ENCODE results near the gene MBD5.
"Not testable (repeated sequence)": the region's sequence is repeated elsewhere in the genome, so short reads cannot be mapped to it uniquely, and the experiment has no call there.

Gene MBD5

GRCh38 chr2:148021059-148021861 lies at the start of gene MBD5:
MBD5 (plus strand) TSS chr2:148021091.
- H3K9me3 ChIP-seq (ENCODE audit: control insufficient read depth in 1 of 2, low read length in 2 of 2) = no peaks in the 10 kb centered on the region
- no peaks in the 10 kb centered on the region for H3K27me3 ChIP-seq (ENCODE audit: control insufficient read depth in 1 of 2, insufficient read depth in 2 of 2, low read length in 2 of 2)
- no peaks in the 10 kb centered on the region for H3K36me3 ChIP-seq (ENCODE audit: control insufficient read depth in 1 of 2, insufficient read depth in 2 of 2, low read length in 2 of 2)
- peak within 1 kb of the TSS; percentile 93 to 96 for H3K4me3 ChIP-seq (ENCODE audit: low read depth in 1 of 2, low read length in 2 of 2)
- peak within 1 kb of the TSS; percentile 92 to 97 for H3K9ac ChIP-seq (ENCODE audit: low read depth in 1 of 2, low read length in 2 of 2)
- H3K4me1 ChIP-seq (ENCODE audit: control insufficient read depth in 1 of 2, insufficient read depth in 2 of 2, low read length in 2 of 2) = peaks cover 11 to 22% of the 10 kb centered on the region in 2 donors
- peak within 1 kb of the TSS; percentile 88 for H3K27ac ChIP-seq (ENCODE audit: low read depth, low read length)

DNA sequence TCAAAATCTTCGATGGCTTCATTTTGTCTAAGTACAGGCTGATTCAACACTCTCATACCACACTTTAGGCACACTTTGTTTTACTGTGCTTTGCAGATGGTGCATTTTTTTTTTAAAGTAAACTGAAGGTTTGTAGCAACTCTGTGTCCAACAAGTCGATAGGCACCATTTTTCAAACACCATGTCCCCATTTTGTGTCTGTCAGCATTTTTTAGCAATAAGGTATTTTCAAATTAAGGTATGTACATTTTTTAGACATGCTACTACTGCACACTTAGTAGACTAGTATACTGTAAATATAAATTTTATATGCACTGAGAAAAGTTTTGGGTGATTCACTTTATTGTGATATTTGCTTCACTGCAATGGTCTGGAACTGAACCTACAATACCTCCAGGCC lies 44.8 kb upstream of the MBD5 start:
- H3K9me3 ChIP-seq (ENCODE audit: control insufficient read depth in 1 of 2, low read length in 2 of 2) = no peaks in the 10 kb centered on the region
- no peaks in the 10 kb centered on the region for H3K4me1 ChIP-seq (ENCODE audit: control insufficient read depth in 1 of 2, insufficient read depth in 2 of 2, low read length in 2 of 2)
- H3K27me3 ChIP-seq (ENCODE audit: control insufficient read depth in 1 of 2, insufficient read depth in 2 of 2, low read length in 2 of 2) = no peaks in the 10 kb centered on the region
- peaks cover 0 to 11% of the 10 kb centered on the region in 2 donors for H3K36me3 ChIP-seq (ENCODE audit: control insufficient read depth in 1 of 2, insufficient read depth in 2 of 2, low read length in 2 of 2)
- no peak overlapping the region for H3K4me3 ChIP-seq (ENCODE audit: low read depth in 1 of 2, low read length in 2 of 2)
- no peak overlapping the region for H3K9ac ChIP-seq (ENCODE audit: low read depth in 1 of 2, low read length in 2 of 2)
- no peak overlapping the region for H3K27ac ChIP-seq (ENCODE audit: low read depth, low read length)

DNA sequence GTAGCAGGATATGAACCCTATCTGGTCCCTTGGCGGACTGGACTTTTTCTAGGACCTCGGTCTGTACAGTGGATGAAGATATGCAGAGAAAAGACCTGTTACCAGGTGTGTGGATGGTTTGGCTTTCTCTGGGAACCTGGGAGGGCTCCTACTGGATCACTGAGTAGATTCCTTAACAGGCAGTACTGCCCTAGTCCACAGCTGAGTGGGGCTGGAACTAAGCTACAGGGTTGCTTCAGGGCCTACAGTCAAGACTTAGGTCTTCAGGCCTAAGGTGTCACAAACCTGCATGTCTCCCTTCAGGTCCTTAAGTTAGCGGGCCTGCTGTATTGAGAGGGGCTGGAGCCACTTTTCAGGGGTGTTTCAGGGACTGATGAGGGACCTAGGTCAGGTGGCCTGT lies 43.2 kb upstream of the MBD5 start:
- H3K36me3 ChIP-seq (ENCODE audit: control insufficient read depth in 1 of 2, insufficient read depth in 2 of 2, low read length in 2 of 2) = peaks cover 0 to 5% of the 10 kb centered on the region in 2 donors
- H3K9me3 ChIP-seq (ENCODE audit: control insufficient read depth in 1 of 2, low read length in 2 of 2) = no peaks in the 10 kb centered on the region
- H3K9ac ChIP-seq (ENCODE audit: low read depth in 1 of 2, low read length in 2 of 2) = no peak overlapping the region
- H3K27ac ChIP-seq (ENCODE audit: low read depth, low read length) = no peak overlapping the region
- H3K27me3 ChIP-seq (ENCODE audit: control insufficient read depth in 1 of 2, insufficient read depth in 2 of 2, low read length in 2 of 2) = no peaks in the 10 kb centered on the region
- H3K4me3 ChIP-seq (ENCODE audit: low read depth in 1 of 2, low read length in 2 of 2) = no peak overlapping the region
- no peaks in the 10 kb centered on the region for H3K4me1 ChIP-seq (ENCODE audit: control insufficient read depth in 1 of 2, insufficient read depth in 2 of 2, low read length in 2 of 2)

GRCh38 chr2:147980940-147981528 lies 39.9 kb upstream of the MBD5 start:
- Histone ChIP-seq H3K27ac (ENCODE audit: low read depth, low read length) (no peak overlapping the region), H3K36me3 (ENCODE audit: control insufficient read depth in 1 of 2, insufficient read depth in 2 of 2, low read length in 2 of 2) (peaks cover 0 to 5% of the 10 kb centered on the region in 2 donors), H3K9me3 (ENCODE audit: control insufficient read depth in 1 of 2, low read length in 2 of 2) (no peaks in the 10 kb centered on the region), H3K27me3 (ENCODE audit: control insufficient read depth in 1 of 2, insufficient read depth in 2 of 2, low read length in 2 of 2) (no peaks in the 10 kb centered on the region), H3K4me1 (ENCODE audit: control insufficient read depth in 1 of 2, insufficient read depth in 2 of 2, low read length in 2 of 2) (no peaks in the 10 kb centered on the region), H3K4me3 (ENCODE audit: low read depth in 1 of 2, low read length in 2 of 2) (no peak overlapping the region), H3K9ac (ENCODE audit: low read depth in 1 of 2, low read length in 2 of 2) (no peak overlapping the region)

- Histone ChIP-seq H3K4me3 (ENCODE audit: low read depth in 1 of 2, low read length in 2 of 2) (no peak overlapping the region), H3K27ac (ENCODE audit: low read depth, low read length) (no peak overlapping the region), H3K9ac (ENCODE audit: low read depth in 1 of 2, low read length in 2 of 2) (no peak overlapping the region), H3K9me3 (ENCODE audit: control insufficient read depth in 1 of 2, low read length in 2 of 2) (no peaks in the 10 kb centered on the region), H3K27me3 (ENCODE audit: control insufficient read depth in 1 of 2, insufficient read depth in 2 of 2, low read length in 2 of 2) (no peaks in the 10 kb centered on the region), H3K36me3 (ENCODE audit: control insufficient read depth in 1 of 2, insufficient read depth in 2 of 2, low read length in 2 of 2) (no peaks in the 10 kb centered on the region), H3K4me1 (ENCODE audit: control insufficient read depth in 1 of 2, insufficient read depth in 2 of 2, low read length in 2 of 2) (no peaks in the 10 kb centered on the region)
These were observed 31.8 kb upstream of the MBD5 start for GRCh38 chr2:147989102-147989501.

DNA sequence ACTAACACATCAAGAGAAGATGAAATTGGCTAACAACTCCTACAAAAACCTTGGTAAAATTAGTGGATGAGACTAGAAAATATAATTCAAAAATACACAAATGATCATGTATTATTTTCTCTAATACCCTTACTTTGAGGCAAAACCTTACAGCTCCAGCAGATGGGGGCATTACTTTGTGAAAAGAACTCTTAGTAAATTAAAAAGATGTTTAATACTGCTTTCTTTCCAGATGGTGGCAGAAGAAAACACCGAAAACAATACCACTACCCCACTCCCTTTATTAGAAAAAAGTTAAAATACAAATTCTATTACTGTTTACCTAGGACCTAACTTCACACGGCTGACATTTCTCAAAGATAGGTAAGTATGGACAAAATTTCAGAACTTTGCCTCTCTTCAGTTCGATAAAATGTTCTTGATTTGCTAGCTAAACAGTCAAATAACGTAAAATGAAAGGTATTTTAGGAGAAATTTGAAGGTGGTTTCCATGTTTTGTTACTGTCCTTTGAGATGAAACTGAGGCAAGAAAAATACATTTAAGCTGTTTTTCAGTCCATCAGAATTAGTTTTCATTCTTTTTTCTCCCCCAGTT lies 31.0 kb upstream of the MBD5 start:
- Histone ChIP-seq H3K9ac (ENCODE audit: low read depth in 1 of 2, low read length in 2 of 2) (no peak overlapping the region), H3K4me1 (ENCODE audit: control insufficient read depth in 1 of 2, insufficient read depth in 2 of 2, low read length in 2 of 2) (no peaks in the 10 kb centered on the region), H3K9me3 (ENCODE audit: control insufficient read depth in 1 of 2, low read length in 2 of 2) (no peaks in the 10 kb centered on the region), H3K27ac (ENCODE audit: low read depth, low read length) (no peak overlapping the region), H3K27me3 (ENCODE audit: control insufficient read depth in 1 of 2, insufficient read depth in 2 of 2, low read length in 2 of 2) (no peaks in the 10 kb centered on the region), H3K36me3 (ENCODE audit: control insufficient read depth in 1 of 2, insufficient read depth in 2 of 2, low read length in 2 of 2) (peaks cover 0 to 1% of the 10 kb centered on the region in 2 donors), H3K4me3 (ENCODE audit: low read depth in 1 of 2, low read length in 2 of 2) (no peak overlapping the region)

GRCh38 chr2:147994965-147995364 lies 25.9 kb upstream of the MBD5 start:
- H3K27me3 ChIP-seq (ENCODE audit: control insufficient read depth in 1 of 2, insufficient read depth in 2 of 2, low read length in 2 of 2); H3K9me3 ChIP-seq (ENCODE audit: control insufficient read depth in 1 of 2, low read length in 2 of 2); H3K9ac ChIP-seq (ENCODE audit: low read depth in 1 of 2, low read length in 2 of 2); H3K4me3 ChIP-seq (ENCODE audit: low read depth in 1 of 2, low read length in 2 of 2); H3K4me1 ChIP-seq (ENCODE audit: control insufficient read depth in 1 of 2, insufficient read depth in 2 of 2, low read length in 2 of 2); H3K27ac ChIP-seq (ENCODE audit: low read depth, low read length): not testable (repeated sequence)
- H3K36me3 ChIP-seq (ENCODE audit: control insufficient read depth in 1 of 2, insufficient read depth in 2 of 2, low read length in 2 of 2) = peaks cover 0 to 12% of the 10 kb centered on the region in 2 donors

GRCh38 chr2:147996828-147997227 lies 24.1 kb upstream of the MBD5 start:
- Histone ChIP-seq H3K4me3 (ENCODE audit: low read depth in 1 of 2, low read length in 2 of 2) (no peak overlapping the region), H3K9ac (ENCODE audit: low read depth in 1 of 2, low read length in 2 of 2) (no peak overlapping the region), H3K4me1 (ENCODE audit: control insufficient read depth in 1 of 2, insufficient read depth in 2 of 2, low read length in 2 of 2) (no peaks in the 10 kb centered on the region), H3K27me3 (ENCODE audit: control insufficient read depth in 1 of 2, insufficient read depth in 2 of 2, low read length in 2 of 2) (no peaks in the 10 kb centered on the region), H3K36me3 (ENCODE audit: control insufficient read depth in 1 of 2, insufficient read depth in 2 of 2, low read length in 2 of 2) (peaks cover 0 to 12% of the 10 kb centered on the region in 2 donors), H3K27ac (ENCODE audit: low read depth, low read length) (no peak overlapping the region), H3K9me3 (ENCODE audit: control insufficient read depth in 1 of 2, low read length in 2 of 2) (peaks cover 5% of the 10 kb centered on the region in 2 donors)

DNA sequence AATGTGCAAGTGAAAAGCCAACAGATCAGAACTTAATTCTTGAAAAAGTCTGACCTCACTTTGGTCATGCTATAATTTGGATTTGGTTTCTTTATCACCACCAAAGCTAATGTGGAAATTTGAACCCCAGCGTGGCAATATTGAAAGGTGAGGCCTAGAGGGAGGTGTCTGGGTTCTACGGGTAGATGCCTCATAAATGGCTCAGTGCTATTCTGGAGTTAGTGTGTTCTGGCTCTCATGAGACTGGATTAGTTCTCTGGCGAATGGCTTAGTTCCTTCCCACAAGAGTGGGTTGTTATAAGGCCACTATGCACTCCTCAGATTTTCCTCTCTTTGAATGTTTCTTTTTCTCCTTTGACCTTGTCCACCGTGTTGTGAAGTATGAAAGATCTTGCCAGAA lies 22.7 kb upstream of the MBD5 start:
- peaks cover 0 to 12% of the 10 kb centered on the region in 2 donors for H3K36me3 ChIP-seq (ENCODE audit: control insufficient read depth in 1 of 2, insufficient read depth in 2 of 2, low read length in 2 of 2)
- H3K4me1 ChIP-seq (ENCODE audit: control insufficient read depth in 1 of 2, insufficient read depth in 2 of 2, low read length in 2 of 2) = no peaks in the 10 kb centered on the region
- peaks cover 5% of the 10 kb centered on the region in 2 donors for H3K9me3 ChIP-seq (ENCODE audit: control insufficient read depth in 1 of 2, low read length in 2 of 2)
- no peak overlapping the region for H3K27ac ChIP-seq (ENCODE audit: low read depth, low read length)
- no peak overlapping the region for H3K9ac ChIP-seq (ENCODE audit: low read depth in 1 of 2, low read length in 2 of 2)
- no peak overlapping the region for H3K4me3 ChIP-seq (ENCODE audit: low read depth in 1 of 2, low read length in 2 of 2)
- H3K27me3 ChIP-seq (ENCODE audit: control insufficient read depth in 1 of 2, insufficient read depth in 2 of 2, low read length in 2 of 2) = no peaks in the 10 kb centered on the region

GRCh38 chr2:147999126-147999525 lies 21.8 kb upstream of the MBD5 start:
- no peaks in the 10 kb centered on the region for H3K4me1 ChIP-seq (ENCODE audit: control insufficient read depth in 1 of 2, insufficient read depth in 2 of 2, low read length in 2 of 2)
- no peak overlapping the region for H3K27ac ChIP-seq (ENCODE audit: low read depth, low read length)

More at GRCh38 chr2:147999126-147999525, 21.8 kb upstream of the MBD5 start:
- H3K4me3 ChIP-seq (ENCODE audit: low read depth in 1 of 2, low read length in 2 of 2) = no peak overlapping the region
- peaks cover 5% of the 10 kb centered on the region in 2 donors for H3K9me3 ChIP-seq (ENCODE audit: control insufficient read depth in 1 of 2, low read length in 2 of 2)
- H3K9ac ChIP-seq (ENCODE audit: low read depth in 1 of 2, low read length in 2 of 2) = no peak overlapping the region
- H3K27me3 ChIP-seq (ENCODE audit: control insufficient read depth in 1 of 2, insufficient read depth in 2 of 2, low read length in 2 of 2) = no peaks in the 10 kb centered on the region
- H3K36me3 ChIP-seq (ENCODE audit: control insufficient read depth in 1 of 2, insufficient read depth in 2 of 2, low read length in 2 of 2) = peaks cover 0 to 12% of the 10 kb centered on the region in 2 donors

All from duodenal mucosa (tissue), 2 donors.